Activated CD8-positive, alpha-beta T cell treated with anti-CD3 and anti-CD28 coated beads for 36 hours (primary cell): ENCODE measurements around the gene TSEN34. TPM values are rescaled to one million over a fixed set of nuclear protein-coding genes. Genes with fewer than 3 reads are reported as not detected.
"Not testable (repeated sequence)": the region's sequence is repeated elsewhere in the genome, so short reads cannot be mapped to it uniquely, and the experiment has no call there.

Source experiments
- ATAC-seq: fragments of 200-7000 bp; cut with Tn5 transposase; one replicate; pipeline ENCODE4 v1.10.0; 2021; ENCODE audit warnings: mild to moderate bottlenecking, moderate library complexity
- CTCF ChIA-PET: fragments of 350-600 bp; sonication (Branson Sonifier 250); formaldehyde crosslinking; loops from one replicate; lab custom pipeline; 2021; ENCODE audit warnings: antibody characterized with exemption; lab: Charles Lee
- POLR2A ChIA-PET: fragments of 350-600 bp; sonication (Branson Sonifier 250); formaldehyde crosslinking; loops from one replicate; lab custom pipeline; 2021; ENCODE audit warnings: antibody characterized with exemption; lab: Charles Lee
- DNase-seq: peaks from one replicate; pipeline ENCODE4 v3.0.0-alpha.2; 2020
- H3K27ac Mint-ChIP-seq: one replicate; pipeline ENCODE4 v1.8.0; 2021; ENCODE audit warnings: mild to moderate bottlenecking, mixed read lengths
- H3K27me3 Mint-ChIP-seq: one replicate; pipeline ENCODE4 v1.8.0; 2021; ENCODE audit warnings: mixed read lengths
- H3K36me3 Mint-ChIP-seq: one replicate; pipeline ENCODE4 v1.8.0; 2021; ENCODE audit warnings: low read depth, mixed read lengths
- H3K4me1 Mint-ChIP-seq: one replicate; pipeline ENCODE4 v1.8.0; 2021; ENCODE audit warnings: low read depth, mixed read lengths
- H3K4me3 Mint-ChIP-seq: one replicate; pipeline ENCODE4 v1.8.0; 2021; ENCODE audit warnings: mild to moderate bottlenecking, moderate library complexity, mixed read lengths
- H3K9me3 Mint-ChIP-seq: one replicate; pipeline ENCODE4 v1.8.0; 2021; ENCODE audit warnings: mixed read lengths
- CTCF ChIP-seq: fragments of 200-600 bp; IDR thresholded peaks from one replicate; pipeline ENCODE4 v1.8.0; 2022; ENCODE audit warnings: antibody characterized with exemption, mild to moderate bottlenecking
- intact Hi-C: fragments of 100-400 bp; cut with micrococcal nuclease; formaldehyde crosslinking; loops from one replicate; pipeline ENCODE4 v1.10.0; 2022
- total RNA-seq, 2 experiments: library from RNA; stranded (reverse); gene quantifications; one replicate each; pipeline ENCODE4 v1.2.3, GENCODE V29; 2021

TSEN34 gene
- total RNA-seq, 2 experiments from 2014 or later = 12.5 TPM

GRCh38 chr19:54169149-54169740, 21.9 kb upstream of the TSEN34 start:
- intact Hi-C loops = no loop called here
- H3K4me3 Mint-ChIP-seq = no peak overlapping the region
- no peaks in the 10 kb centered on the region for H3K9me3 Mint-ChIP-seq
- H3K36me3 Mint-ChIP-seq = no peaks in the 10 kb centered on the region
- DNase-seq (no peak), ATAC-seq (no peak)
- ChIA-PET CTCF (interaction anchor here (0.8 to 3.0 kb wide), 8 partner anchors 9 to 99 kb away, joined by 3 to 22 read pairs (median 5); partner anchors contain the start of genes LENG1 and MBOAT7), POLR2A (interaction anchor here (1.4 kb wide), 1 partner anchor 10 kb away, joined by 5 read pairs; the partner anchor contains the start of gene LENG1)
- no peak for TF ChIP-seq CTCF
- H3K4me1 Mint-ChIP-seq = peaks cover 9% of the 10 kb centered on the region
- no peak overlapping the region for H3K27ac Mint-ChIP-seq
- H3K27me3 Mint-ChIP-seq = peaks cover 10% of the 10 kb centered on the region

GRCh38 chr19:54171736-54172431, 19.2 kb upstream of the TSEN34 start:
- H3K36me3 Mint-ChIP-seq, H3K4me3 Mint-ChIP-seq, intact Hi-C loops, H3K27ac Mint-ChIP-seq, CTCF ChIA-PET, DNase-seq, H3K4me1 Mint-ChIP-seq, ATAC-seq, H3K27me3 Mint-ChIP-seq, H3K9me3 Mint-ChIP-seq: not testable (repeated sequence)
- POLR2A ChIA-PET = interaction anchor here (1.9 to 2.6 kb wide), 2 partner anchors 31 to 34 kb away, joined by 7 read pairs; no protein-coding TSS in a partner anchor

- no peaks in the 10 kb centered on the region for H3K9me3 Mint-ChIP-seq
- ATAC-seq (no peak), DNase-seq (peak; percentile 22)
- H3K4me1 Mint-ChIP-seq = peaks cover 3% of the 10 kb centered on the region
- H3K4me3 Mint-ChIP-seq = no peak within 1 kb of the TSS
- peaks cover 4% of the 10 kb centered on the region for H3K36me3 Mint-ChIP-seq
- POLR2A ChIA-PET = interaction anchor here (1.2 to 2.6 kb wide), 5 partner anchors 9 to 33 kb away, joined by 3 to 7 read pairs (median 4); partner anchors contain the start of gene LENG1
- intact Hi-C loops = no loop called here
- H3K27ac Mint-ChIP-seq = no peak within 1 kb of the TSS
- CTCF ChIA-PET = interaction anchor here (0.9 kb wide), 1 partner anchor 93 kb away, joined by 3 read pairs; no protein-coding TSS in a partner anchor
- no peaks in the 10 kb centered on the region for H3K27me3 Mint-ChIP-seq
- no peak for TF ChIP-seq CTCF
Observed at GRCh38 chr19:54172471-54173358, 18.4 kb upstream of the TSEN34 start, which contains the start of gene TMC4. Gene TMC4, minus strand, starts transcription at chr19:54173160. Its CDS starts 43 bp downstream, at chr19:54173117.

- ATAC-seq (no peak), DNase-seq (no peak)
- peaks cover 8% of the 10 kb centered on the region for H3K36me3 Mint-ChIP-seq
- CTCF ChIA-PET = interaction anchor here (0.8 to 0.9 kb wide), 2 partner anchors 18 to 93 kb away, joined by 3 to 4 read pairs; partner anchors contain the start of gene TSEN34
- POLR2A ChIA-PET = interaction anchor here (1.2 to 2.6 kb wide), 5 partner anchors 10 to 32 kb away, joined by 3 to 7 read pairs (median 4); partner anchors contain the start of gene LENG1
- no peak overlapping the region for H3K27ac Mint-ChIP-seq
- intact Hi-C loops = no loop called here
- peaks cover 2% of the 10 kb centered on the region for H3K4me1 Mint-ChIP-seq
- no peaks in the 10 kb centered on the region for H3K27me3 Mint-ChIP-seq
- H3K4me3 Mint-ChIP-seq = no peak overlapping the region
- H3K9me3 Mint-ChIP-seq = no peaks in the 10 kb centered on the region
- no peak for TF ChIP-seq CTCF
Observed at GRCh38 chr19:54173359-54173699, 17.8 kb upstream of the TSEN34 start.
